ENCODE data around the gene ATP11B.

Gene ATP11B

DNA sequence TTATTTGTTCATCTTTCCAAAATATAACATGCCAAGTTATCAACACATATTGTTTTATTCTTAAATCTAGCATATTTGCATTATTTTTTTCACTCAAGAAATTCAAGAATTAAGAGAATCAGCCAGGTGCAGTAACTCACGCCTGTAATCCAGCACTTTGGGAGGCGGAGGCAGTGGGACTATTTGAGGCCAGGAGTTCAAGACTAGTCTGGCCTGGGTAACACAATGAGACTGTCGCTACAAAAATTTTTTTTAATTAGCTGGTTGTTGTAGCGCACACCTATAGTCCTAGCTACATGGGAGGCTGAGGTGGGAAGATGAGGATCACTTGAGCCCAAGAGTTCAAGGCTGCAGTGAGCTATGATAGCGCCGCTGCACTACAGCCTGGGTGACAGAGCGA is 176.5 kb downstream of the ATP11B start:
- TF ChIP-seq, protein P1, sequence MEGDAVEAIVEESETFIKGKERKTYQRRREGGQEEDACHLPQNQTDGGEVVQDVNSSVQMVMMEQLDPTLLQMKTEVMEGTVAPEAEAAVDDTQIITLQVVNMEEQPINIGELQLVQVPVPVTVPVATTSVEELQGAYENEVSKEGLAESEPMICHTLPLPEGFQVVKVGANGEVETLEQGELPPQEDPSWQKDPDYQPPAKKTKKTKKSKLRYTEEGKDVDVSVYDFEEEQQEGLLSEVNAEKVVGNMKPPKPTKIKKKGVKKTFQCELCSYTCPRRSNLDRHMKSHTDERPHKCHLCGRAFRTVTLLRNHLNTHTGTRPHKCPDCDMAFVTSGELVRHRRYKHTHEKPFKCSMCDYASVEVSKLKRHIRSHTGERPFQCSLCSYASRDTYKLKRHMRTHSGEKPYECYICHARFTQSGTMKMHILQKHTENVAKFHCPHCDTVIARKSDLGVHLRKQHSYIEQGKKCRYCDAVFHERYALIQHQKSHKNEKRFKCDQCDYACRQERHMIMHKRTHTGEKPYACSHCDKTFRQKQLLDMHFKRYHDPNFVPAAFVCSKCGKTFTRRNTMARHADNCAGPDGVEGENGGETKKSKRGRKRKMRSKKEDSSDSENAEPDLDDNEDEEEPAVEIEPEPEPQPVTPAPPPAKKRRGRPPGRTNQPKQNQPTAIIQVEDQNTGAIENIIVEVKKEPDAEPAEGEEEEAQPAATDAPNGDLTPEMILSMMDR (IDR thresholded peaks at IDR 0.05; ENCODE audit: low read depth, low read length, missing control alignments), result no peak
- H3K4me3 ChIP-seq (ENCODE audit: low read depth, low read length), result no peak overlapping the region
- DNase-seq (ENCODE audit: low read depth), result no peak

DNA sequence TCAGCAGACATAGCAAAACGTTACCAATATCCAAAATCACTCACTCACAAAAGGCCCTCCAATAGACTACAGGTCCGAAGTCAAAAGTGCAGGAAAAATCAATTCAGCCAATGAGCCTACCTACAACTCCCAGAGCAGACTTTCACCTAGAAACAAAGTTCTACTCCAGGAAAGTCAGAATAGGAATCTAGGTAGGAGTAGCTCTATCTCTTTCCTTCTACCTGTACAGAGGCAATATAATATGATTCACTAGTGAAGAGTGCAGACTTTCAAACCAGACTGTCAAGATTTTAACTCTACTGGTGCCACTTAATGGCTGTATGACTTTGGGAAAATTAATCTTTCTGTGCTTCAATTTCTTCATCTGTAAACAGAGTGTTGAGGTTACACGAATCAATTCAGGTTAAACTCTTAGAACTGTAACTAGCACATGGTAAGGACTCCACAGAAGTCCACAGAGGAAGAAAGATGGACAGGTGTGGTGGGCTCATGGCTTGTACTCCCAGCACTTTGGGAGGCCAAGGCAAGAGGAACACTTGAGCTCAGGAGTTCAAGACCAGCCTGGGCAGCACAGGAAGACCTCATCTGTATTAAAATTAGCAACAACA is 177.6 kb downstream of the ATP11B start:
- no peak for DNase-seq (ENCODE audit: low read depth)
- H3K4me3 ChIP-seq (ENCODE audit: low read depth, low read length), result no peak overlapping the region
- TF ChIP-seq, protein P1 (IDR thresholded peaks at IDR 0.05; ENCODE audit: low read depth, low read length, missing control alignments), result no peak
